HL-60/S4 (cell line): ENCODE data around the gene USP12.

Experiments
- in situ Hi-C: fragments of 300-500 bp; cut with MboI; formaldehyde crosslinking; loops from 2 replicates; pipeline ENCODE4 v1.14.3; 2022; ENCODE audit warnings: low sequenced_read_pairs

Gene USP12

DNA sequence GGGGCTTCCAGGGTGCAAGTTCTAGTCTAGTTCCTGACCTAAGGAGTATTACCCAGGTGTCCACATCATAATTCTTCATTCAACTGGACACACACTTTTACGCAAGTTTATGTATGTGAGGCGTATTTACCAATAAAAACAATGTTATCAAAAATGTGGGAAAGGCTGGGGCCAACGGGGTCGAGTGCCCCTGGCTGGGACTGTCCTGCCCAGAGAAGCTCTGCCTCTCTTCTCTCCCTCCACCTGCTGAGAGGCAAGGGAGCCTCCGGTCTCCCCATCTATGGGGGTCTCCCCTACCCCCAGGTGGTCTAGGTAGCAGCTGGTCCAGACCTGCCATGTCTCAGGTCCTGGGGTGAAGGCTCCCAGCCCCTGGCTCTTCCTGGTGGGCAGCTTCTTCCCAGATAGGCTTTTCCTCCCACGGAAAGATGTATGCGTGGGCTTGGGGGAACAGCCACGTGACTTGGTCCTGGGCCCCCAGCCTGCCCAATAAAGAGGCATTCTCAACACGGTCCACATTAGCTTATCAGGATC, 132.4 kb downstream of the USP12 start:
- in situ Hi-C loops: no loop called here

- in situ Hi-C loops: no loop called here
Observed at GRCh38 chr13:27038323-27038722, 133.3 kb downstream of the USP12 start.

DNA sequence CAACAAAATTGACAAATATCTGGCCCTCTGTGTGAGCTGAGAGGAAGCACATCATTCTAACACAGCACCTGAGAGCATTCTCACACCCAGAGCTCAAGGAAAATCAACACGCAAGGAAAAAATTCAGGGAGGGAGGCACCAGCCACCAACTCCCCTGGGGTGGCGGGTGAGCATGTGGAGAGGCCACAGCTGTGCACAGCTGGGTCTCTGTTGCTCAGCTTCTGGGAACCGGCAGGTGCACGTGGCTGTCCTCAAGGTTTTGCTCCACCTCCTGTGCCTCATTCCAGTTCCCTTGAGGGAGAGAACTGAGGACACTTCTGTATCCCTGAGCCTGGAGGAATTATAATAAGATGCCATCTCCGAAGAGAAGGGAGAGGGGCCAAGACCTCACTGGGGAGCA, 134.0 kb downstream of the USP12 start:
- in situ Hi-C loops: no loop called here

- in situ Hi-C loops: no loop called here
Observed at GRCh38 chr13:27037171-27037570, 134.4 kb downstream of the USP12 start.

- in situ Hi-C loops: no loop called here
Observed at GRCh38 chr13:27036236-27036981, 135.2 kb downstream of the USP12 start.

GRCh38 chr13:27035892-27036235, 135.7 kb downstream of the USP12 start:
- in situ Hi-C loops: no loop called here

DNA sequence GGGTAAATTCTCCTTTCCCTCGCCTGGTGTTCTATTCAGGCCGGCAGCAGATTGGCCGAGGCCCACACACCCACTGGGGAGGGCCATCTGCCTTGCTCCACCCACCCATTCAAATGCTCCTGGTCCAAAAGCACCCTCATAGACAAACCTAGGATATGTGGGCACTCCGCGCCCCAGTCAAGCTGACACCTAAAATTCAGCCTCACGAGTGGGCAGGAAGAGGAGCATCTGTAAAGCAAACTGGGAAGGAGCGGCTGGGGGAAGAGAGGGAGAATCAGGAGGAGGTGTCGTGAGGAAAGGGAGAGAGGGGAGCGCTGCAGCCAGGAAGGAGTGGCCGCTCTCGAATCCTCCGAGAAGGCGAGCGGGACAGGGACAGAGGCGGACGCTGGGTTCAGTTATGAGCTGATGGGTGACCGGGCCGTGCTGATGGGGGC, 136.9 kb downstream of the USP12 start:
- in situ Hi-C loops: no loop called here

DNA sequence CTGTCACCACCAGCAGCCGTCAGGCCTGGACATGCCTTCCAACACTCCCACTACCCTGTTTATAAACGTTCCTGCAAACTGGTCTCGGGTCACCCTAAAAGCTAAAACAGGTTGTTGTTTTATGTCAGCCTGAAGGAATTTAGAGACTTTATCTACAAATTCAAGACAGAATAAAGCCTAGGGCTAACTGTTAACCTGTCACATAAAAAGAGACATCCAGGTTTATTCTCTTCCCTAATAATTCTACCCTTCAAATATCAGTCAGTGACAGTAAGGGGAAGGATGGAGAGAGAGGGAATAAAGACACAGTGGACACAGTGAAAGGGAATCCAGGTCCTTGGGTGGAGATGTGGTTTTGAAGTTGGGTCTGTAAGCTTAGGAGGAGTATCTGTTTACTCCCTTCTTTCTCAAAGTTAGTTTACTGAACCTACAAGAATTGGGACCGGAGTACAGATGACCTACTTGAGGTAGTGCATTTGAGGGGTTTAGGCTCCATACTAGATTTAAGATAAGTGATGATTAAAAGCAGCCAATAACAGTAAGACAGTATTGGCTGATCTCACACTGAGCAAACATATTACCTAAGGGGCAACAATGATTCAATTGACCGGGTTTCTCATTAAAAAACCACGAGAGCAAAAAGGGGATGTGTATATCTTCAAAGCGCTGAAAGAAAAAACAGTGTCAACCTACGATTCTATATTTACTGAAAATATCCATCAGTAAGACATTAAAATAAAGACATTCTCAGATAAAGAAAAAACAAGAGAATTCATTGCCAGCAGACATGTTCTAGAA, 142.7 kb downstream of the USP12 start:
- in situ Hi-C loops: no loop called here

DNA sequence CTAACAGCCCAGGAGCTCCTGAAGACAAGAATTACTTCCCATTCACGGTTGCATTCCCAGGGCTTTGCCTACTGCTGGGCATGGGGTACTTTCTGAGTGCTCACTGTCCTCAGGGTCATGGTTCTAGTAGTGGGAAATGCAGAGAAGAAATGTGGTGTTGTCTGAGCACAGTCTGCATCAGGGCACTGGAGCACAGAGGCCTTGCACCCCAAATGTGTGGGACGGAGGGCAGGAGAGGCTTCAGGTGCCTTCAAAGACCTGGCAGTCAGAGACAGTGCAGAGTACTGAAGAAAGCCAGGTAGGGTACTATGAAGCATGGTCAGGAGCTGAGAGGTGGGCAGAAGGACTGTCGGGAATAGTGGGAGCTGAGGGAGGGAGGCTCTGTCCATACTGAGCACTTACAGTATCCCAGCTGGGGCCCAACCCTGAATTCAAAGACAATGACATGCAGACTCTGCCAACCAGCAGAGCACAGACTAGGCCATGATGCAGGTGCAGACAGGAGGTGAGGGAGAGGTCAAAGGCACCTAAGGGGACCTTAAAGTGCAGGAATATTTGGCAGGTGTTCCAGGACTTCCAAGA, 144.4 kb downstream of the USP12 start:
- in situ Hi-C loops: no loop called here

- in situ Hi-C loops: no loop called here
Observed at GRCh38 chr13:27026396-27026795, 145.2 kb downstream of the USP12 start.

GRCh38 chr13:27024776-27025492, 146.7 kb downstream of the USP12 start:
- in situ Hi-C loops: no loop called here

- in situ Hi-C loops: no loop called here
Observed at GRCh38 chr13:27024074-27024461, 147.5 kb downstream of the USP12 start.

DNA sequence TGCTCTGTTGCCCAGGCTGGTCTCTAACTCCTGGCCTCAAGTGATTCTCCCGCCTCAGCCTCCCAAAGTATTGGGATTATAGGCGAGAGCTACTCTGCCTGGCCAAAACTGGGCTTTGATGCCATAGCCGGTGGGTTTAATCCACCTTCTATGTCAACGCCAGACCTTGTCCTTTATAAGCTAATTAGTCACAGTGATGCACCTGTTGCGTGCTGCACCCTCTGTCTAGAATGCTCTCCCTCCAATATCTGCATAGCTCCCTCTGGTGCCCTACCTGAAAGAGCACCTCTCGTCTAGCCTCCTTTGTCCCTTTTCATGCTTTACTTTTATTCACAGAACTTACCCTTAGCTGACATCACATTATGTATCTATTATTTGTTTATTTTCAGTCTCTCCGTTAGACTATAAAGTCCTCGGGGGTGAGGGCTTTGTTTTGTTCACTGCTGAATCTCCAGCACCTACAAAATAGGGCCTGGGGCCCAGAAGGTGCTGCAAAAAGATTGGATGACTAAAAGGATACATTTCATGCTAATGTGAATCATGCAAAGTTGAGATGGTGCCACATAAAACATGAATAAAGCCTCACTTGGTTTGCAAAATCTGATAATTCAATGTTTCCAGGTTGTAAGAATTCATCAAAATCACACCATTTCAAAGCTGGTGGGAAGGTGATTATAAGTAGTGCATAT, 148.1 kb downstream of the USP12 start:
- in situ Hi-C loops: no loop called here

- in situ Hi-C loops: no loop called here
Observed at GRCh38 chr13:27022571-27023311, 148.9 kb downstream of the USP12 start.

DNA sequence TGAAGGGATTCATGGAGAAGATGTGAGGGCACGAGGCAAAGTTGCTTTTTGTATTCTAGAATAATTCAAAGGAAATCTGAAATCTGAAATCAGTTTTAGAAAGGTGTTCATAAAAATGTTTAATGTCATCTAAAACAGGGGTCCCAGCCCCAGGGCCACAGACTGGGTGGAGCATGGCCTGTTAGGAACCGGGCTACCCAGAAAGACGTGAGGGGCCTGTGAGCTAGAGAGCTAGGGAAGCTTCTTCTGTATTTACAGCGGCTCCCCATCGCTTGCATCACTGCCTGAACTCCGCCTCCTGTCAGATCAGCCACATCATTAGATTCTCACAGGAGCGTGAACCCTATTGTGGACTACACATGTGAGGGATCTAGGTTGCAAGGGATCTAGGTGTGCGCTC, 151.2 kb downstream of the USP12 start:
- in situ Hi-C loops: no loop called here

- in situ Hi-C loops: no loop called here
Observed at GRCh38 chr13:27018882-27019281, 152.7 kb downstream of the USP12 start.

DNA sequence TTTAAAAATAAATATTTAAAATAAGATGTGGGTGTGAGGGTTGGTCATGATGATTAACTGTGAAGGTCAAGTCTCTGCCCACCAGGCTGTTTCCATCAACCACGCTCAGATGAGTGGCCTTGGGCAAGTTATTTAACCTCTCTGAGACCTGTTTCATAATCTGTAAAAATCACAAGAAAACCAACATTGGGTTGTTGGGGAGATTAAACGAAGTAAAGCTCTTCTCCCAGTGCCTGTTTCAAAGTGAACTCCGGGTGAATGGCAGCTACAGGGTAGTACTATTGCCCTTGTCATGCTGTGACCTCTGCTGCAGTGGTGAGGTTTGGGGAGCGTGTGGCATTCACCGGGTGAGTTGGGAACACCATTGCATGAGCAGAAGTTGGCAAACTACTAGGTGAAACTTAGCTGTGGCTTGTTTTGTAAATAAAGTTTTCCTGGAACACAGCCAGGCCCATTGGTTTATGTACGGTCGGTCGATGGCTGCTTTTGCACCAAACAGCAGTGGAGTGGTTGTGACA, 153.2 kb downstream of the USP12 start:
- in situ Hi-C loops: no loop called here

DNA sequence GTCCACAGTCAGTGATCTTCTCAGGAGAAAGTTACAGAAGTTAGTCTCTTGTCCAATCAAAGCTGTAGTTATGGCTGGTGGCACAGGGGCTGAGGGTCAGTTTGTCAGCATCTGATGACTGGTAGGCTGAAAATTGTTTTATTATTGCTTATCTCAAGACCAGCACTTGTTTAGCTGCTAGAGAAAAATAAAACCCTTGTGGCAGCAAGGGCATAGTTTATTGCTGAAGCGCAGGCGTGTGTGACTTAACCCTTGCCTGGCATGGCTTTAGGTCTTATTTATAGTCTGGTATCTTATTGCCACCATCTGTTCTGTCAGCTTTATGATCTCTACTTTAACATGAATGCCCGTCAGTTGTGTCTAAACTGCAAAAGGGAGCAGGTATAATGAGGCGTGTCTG, 154.7 kb downstream of the USP12 start:
- in situ Hi-C loops: no loop called here
